Sciatic nerve (tissue), 2 donors: ENCODE results near the gene RPUSD2. TPM values are rescaled to one million over a fixed set of nuclear protein-coding genes. Genes with fewer than 3 reads are reported as not detected.

ENCODE experiments used
- ATAC-seq: fragments of 200-7000 bp; cut with Tn5 transposase; one replicate; pipeline ENCODE4 v1.9.1; 2020; ENCODE audit warnings: mild to moderate bottlenecking, moderate library complexity
- DNase-seq: peaks from one replicate; pipeline ENCODE4 v3.0.0-alpha.2; 2020; ENCODE audit warnings: low spot score
- intact Hi-C: fragments of 100-400 bp; cut with DNase I; formaldehyde crosslinking; loops from one replicate; pipeline ENCODE4 v1.14.2; 2022
- total RNA-seq: library from RNA; stranded (reverse); fragmentation: NEBNext Ultra II Directional; extraction: Animal tissue kit (Norgen Biotek cat#: 25700); gene quantifications from one replicate; pipeline ENCODE4 v1.2.1, GENCODE V29; 2021
- donor health status: DM: no; HTN: no; CAD: no.
- donor health status: DM: no; HTN: no; CAD: no.

Gene RPUSD2
- total RNA-seq, 1 donor from 2014 or later: 6.1 TPM

DNA sequence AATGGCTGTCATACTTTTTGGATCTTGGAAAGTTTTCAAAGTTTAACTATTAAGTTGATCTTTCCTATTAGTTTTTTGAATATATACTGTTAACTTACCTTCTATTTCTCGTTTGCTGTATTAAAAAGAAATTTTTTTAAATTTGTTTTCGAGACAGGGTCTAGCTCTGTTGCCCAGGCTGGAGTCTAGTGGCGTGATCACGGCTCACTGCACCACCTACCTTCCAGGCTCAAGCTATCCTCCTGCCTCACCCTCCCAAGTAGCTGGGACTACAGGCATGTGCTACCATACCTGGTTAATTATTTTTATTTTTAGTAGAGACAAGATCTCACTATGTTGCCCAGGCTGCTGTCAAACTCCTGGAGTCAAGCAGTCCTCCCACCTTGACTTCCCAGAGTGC, 29.6 kb downstream of the RPUSD2 start:
- intact Hi-C loops: no loop called here
- ATAC-seq: no peak
- DNase-seq: no peak

DNA sequence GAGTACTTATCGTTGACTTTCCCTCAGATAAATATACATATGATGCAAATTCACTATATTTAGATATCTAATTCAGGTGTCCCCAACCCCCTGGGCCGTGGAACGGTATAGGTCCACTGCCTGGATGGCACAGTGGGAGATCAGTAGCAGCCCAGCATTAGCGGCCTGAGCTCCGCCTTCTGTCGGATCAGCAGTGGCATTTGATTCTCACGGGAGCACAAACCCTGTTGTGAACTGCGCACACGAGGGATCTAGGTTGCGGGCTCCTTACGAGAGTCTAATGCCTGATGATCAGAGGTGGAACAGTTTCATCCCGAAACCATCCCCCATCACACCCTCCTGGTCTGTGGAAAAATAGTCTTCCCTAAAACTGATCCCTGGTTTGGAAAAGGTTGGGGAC, 31.9 kb downstream of the RPUSD2 start:
- no peak for ATAC-seq
- intact Hi-C loops: no loop called here
- DNase-seq: no peak

DNA sequence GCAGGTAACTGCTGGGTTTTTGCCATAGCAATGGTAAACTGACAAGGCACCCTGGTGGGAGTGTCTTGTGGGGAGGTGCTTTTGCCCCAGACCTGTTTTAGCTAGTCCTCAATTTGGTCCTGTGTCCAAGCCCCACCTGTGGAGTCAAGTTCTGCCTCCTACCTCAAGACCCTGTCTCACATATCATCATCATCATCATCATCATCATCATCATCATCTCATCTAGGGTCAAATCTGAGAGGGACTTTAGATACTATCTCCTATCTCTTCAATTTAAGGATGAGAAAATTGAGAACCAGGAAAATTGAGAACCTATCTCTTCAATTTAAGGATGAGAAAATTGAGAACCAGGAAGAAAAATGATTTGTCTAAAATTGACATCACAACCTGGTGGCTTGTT, 34.8 kb downstream of the RPUSD2 start:
- ATAC-seq (no peak), DNase-seq (no peak)
- intact Hi-C loops: no loop called here

DNA sequence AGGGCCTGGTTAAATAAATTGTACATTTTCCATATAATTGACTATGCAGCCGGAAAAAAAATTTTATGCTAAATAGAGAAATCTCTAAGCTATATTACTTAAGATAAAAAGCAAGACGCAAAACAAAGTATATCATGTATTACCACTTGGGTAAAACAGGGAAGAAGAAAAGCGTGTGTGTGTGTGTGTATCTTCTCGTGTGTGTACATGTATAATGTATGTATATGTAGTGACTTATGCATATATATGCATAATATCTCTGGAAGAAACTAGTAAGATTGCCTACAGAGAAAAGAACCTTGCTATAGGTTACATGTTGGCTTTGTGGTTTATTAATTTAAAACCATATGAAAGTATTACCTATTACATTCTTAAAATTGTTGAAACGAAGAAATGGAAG, 44.0 kb downstream of the RPUSD2 start:
- no peak for DNase-seq
- intact Hi-C loops: no loop called here
- ATAC-seq: no peak

DNA sequence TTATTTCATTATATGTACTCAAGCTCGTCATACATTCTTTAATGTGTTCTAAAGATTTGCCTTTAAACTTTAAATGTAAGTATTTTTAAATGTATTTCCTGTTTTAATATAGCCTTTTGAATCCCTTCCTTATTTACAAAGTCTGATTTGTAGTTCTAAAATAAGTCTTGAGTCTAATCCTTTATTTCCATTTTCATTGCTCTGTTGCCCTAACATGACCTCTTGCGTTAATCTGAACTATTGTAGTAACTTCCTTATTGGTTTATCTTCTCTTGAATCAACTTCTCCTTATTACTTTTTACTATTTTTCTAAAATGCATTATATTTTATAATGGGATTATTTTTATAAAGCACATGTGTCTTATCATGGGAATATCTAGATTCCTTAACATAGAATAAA, 48.9 kb downstream of the RPUSD2 start:
- no peak for ATAC-seq
- intact Hi-C loops: no loop called here
- DNase-seq: no peak

DNA sequence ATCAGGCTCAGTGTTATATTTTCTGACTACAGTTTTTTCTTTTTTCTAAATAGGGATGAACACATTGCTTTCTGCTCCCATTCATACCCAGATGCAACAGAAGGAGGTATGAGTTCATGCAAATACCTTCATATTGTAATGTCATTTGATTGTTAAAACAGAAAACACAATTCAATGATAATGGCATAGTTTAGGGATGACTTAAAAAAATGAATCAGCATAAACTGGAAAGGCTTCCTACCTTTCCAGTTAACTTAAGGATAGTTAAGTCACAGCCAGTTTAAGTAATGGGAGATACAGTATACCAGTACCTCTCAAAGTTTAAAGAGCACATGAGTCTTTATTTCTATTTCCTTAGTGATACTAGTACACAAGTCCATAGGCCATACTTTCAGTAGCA, 49.8 kb downstream of the RPUSD2 start:
- ATAC-seq (no peak), DNase-seq (no peak)
- intact Hi-C loops: no loop called here

DNA sequence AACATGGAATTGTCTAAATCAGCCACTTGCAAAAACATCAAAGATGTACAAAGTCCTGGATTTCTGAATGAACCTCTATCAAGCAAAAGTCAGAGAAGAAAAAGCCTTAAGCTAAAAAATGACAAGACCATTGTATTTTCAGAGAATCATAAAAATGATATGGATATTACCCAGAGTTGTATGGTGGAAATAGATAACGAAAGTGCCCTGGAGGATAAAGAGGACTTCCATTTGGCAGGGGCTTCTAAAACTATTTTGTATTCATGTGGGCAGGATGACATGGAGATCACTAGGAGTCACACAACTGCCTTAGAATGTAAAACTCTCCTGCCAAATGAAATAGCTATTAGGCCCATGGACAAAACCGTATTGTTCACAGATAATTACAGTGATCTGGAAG, 54.3 kb downstream of the RPUSD2 start:
- no peak for ATAC-seq
- DNase-seq: no peak

More for the DNA sequence above, 54.3 kb downstream of the RPUSD2 start:
- intact Hi-C loops: no loop called here

Other genes with a start within 250 kb of the RPUSD2 start
- 25.5 TPM for gene INAFM2, start 245.6 kb upstream of the RPUSD2 start, total RNA-seq
- 37.8 TPM for gene CCDC9B, start 228.4 kb upstream of the RPUSD2 start, total RNA-seq
- gene PHGR1, start 218.3 kb upstream of the RPUSD2 start, total RNA-seq: not detected
- 2.1 TPM for gene DISP2, start 211.1 kb upstream of the RPUSD2 start, total RNA-seq
- gene KNSTRN, start 186.6 kb upstream of the RPUSD2 start, total RNA-seq: 6.4 TPM
- gene IVD, start 163.5 kb upstream of the RPUSD2 start, total RNA-seq: 67.8 TPM
- 17.2 TPM for gene BAHD1, start 128.3 kb upstream of the RPUSD2 start, total RNA-seq
- 13.5 TPM for gene CHST14, start 98.3 kb upstream of the RPUSD2 start, total RNA-seq
- gene CCDC32, start 4.3 kb upstream of the RPUSD2 start, total RNA-seq: 31.3 TPM
- 0.89 TPM for gene KNL1, start 24.9 kb downstream of the RPUSD2 start, total RNA-seq
- gene RAD51, start 125.9 kb downstream of the RPUSD2 start, total RNA-seq: 0.53 TPM
- gene RMDN3, start 186.0 kb downstream of the RPUSD2 start, total RNA-seq: 38.3 TPM
- 9.8 TPM for gene GCHFR, start 194.8 kb downstream of the RPUSD2 start, total RNA-seq
- gene C15orf62, start 200.7 kb downstream of the RPUSD2 start, total RNA-seq: 0.49 TPM
- gene ZFYVE19, start 237.8 kb downstream of the RPUSD2 start, total RNA-seq: 24.9 TPM
- gene DNAJC17, start 238.2 kb downstream of the RPUSD2 start, total RNA-seq: 36.2 TPM